Measurements from ENCODE around the gene WNK1.

The WNK1 gene

DNA sequence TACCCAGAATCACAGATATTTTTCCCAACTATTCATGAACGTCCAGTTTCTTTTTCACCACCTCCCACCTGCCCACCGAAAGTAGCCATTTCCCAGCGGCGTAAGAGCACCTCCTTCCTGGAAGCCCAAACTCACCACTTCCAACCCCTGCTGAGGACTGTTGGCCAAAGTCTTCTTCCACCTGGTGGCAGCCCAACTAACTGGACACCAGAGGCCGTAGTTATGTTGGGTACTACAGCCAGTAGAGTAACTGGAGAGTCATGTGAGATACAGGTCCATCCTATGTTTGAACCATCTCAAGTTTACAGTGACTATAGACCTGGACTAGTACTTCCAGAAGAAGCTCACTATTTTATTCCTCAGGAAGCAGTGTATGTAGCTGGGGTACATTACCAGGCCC, 115.5 kb downstream of the WNK1 start:
- no peak for DNase-seq

- no peak for DNase-seq
Measured at GRCh38 chr12:868722-869121, 116.3 kb downstream of the WNK1 start.

DNA sequence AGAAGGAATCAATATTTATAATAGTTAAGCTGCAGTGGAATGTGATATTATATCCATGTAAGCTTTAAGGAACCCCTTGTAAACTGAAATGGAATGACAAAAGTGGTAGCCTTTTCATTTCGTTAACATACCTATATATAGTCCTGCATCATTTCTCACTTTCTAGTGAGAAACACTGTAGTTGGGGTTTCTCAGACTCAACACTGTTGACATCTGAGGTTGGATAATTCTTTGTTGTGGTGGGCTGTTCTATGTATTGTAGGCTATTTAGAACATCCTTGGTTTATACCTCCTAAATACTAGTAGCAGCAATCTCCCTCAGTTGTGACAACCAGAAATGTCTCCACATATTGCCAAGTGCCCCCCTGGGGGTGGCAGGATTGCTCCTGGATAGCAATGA, 118.0 kb downstream of the WNK1 start:
- no peak for DNase-seq

DNA sequence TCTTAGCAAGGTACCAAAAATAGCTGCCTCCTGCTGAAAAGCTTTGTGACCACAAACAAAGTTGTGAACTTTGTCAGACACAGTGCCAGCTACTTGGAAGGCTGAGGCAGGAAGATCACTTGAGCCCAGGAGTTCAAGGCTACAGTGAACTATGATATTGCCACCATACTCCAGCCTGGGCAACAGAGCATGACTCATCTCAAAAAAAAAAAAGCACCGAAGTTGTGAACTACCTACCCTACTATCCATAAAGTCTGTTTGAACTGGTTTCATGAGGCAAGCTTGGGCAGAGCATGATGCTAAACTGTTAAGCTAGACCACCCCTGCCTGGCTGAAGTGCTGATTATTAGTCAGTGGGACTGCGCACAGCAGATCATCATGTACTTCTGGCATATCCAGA, 121.6 kb downstream of the WNK1 start:
- DNase-seq: no peak

- no peak for DNase-seq
Measured at GRCh38 chr12:879641-880040, 127.3 kb downstream of the WNK1 start.

DNA sequence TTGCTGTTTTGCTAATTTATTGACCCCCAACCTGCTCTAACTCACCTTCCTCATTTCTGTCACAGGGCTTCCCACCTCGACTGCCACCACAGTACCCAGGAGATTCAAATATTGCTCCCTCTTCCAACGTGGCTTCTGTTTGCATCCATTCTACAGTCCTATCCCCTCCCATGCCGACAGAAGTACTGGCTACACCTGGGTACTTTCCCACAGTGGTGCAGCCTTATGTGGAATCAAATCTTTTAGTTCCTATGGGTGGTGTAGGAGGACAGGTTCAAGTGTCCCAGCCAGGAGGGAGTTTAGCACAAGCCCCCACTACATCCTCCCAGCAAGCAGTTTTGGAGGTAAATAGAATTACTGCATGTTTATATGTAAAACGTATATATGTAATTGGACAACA, 128.3 kb downstream of the WNK1 start:
- no peak for DNase-seq

DNA sequence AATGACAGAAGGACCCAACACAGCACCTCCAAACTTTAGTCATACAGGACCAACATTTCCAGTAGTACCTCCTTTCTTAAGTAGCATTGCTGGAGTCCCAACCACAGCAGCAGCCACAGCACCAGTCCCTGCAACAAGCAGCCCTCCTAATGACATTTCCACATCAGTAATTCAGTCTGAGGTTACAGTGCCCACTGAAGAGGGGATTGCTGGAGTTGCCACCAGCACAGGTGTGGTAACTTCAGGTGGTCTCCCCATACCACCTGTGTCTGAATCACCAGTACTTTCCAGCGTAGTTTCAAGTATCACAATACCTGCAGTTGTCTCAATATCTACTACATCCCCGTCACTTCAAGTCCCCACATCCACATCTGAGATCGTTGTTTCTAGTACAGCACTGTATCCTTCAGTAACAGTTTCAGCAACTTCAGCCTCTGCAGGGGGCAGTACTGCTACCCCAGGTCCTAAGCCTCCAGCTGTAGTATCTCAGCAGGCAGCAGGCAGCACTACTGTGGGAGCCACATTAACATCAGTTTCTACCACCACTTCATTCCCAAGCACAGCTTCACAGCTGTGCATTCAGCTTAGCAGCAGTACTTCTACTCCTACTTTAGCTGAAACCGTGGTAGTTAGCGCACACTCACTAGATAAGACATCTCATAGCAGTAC, 132.5 kb downstream of the WNK1 start:
- no peak for DNase-seq

DNA sequence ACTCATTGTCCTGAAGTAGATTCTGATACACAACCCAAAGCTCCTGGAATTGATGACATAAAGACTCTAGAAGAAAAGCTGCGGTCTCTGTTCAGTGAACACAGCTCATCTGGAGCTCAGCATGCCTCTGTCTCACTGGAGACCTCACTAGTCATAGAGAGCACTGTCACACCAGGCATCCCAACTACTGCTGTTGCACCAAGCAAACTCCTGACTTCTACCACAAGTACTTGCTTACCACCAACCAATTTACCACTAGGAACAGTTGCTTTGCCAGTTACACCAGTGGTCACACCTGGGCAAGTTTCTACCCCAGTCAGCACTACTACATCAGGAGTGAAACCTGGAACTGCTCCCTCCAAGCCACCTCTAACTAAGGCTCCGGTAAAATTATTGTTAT, 133.3 kb downstream of the WNK1 start:
- no peak for DNase-seq

GRCh38 chr12:886206-886605, 133.8 kb downstream of the WNK1 start:
- DNase-seq: no peak

GRCh38 chr12:894226-894625, 141.8 kb downstream of the WNK1 start:
- DNase-seq: no peak

GRCh38 chr12:896031-896430, 143.7 kb downstream of the WNK1 start:
- DNase-seq: no peak

- DNase-seq: no peak
Measured at GRCh38 chr12:897386-897785, 145.0 kb downstream of the WNK1 start.

DNA sequence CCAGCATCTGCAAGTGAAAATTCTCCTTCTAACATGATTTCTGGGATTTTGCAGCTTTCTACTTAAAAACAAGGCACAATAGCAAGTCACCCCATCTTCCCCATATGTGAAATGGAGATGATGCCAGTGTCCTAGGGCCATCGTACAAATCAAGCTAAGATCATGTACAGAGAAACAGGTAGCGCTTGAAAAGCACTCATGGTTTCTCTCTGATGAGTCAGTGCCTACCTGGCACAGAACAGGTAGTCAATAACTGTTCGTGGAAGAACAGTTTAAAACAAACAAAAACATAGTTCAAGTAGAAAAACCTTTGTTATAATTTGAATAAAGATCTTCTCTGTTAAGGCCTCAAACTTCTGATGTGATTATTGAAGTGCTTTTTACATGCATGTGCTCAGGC, 150.2 kb downstream of the WNK1 start:
- no peak for DNase-seq

DNA sequence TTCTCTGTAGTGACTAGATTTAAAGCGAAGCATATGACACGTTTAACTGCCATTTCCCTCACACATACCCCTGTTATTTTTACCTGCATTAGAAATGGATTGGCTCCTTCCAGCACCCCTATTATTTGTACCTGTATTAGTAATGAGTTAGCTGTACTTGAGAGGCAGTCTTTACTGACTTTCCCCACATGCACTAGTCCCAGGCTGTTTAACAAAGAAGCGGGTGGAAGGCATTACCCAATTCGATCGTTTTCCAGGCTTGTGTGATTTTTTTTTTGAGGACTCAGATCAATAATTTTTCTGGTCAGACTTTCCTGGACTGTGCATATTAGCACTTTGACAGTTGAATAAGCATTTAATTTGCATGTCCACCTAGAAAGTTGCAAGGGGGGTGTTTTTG, 150.7 kb downstream of the WNK1 start:
- DNase-seq: no peak

DNA sequence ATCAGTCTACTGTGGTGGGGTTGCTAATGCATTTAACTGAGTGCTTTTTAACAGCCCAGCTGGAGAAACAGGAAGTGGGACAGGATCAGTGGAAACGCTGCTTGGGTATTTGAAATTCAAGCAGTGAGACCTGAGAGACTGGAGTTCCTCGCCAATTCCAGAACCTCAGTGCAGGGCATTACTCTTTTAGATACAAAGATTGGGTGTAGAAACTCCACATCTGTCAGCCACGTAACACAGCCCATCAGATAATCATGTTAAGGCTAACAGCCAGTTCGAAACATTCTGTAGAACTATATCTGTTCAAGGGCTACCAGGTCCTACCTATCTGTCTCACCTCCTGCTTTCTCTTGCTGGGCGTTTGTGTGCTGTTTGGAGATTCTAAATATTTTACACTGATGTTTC, 151.6 kb downstream of the WNK1 start:
- no peak for DNase-seq

DNA sequence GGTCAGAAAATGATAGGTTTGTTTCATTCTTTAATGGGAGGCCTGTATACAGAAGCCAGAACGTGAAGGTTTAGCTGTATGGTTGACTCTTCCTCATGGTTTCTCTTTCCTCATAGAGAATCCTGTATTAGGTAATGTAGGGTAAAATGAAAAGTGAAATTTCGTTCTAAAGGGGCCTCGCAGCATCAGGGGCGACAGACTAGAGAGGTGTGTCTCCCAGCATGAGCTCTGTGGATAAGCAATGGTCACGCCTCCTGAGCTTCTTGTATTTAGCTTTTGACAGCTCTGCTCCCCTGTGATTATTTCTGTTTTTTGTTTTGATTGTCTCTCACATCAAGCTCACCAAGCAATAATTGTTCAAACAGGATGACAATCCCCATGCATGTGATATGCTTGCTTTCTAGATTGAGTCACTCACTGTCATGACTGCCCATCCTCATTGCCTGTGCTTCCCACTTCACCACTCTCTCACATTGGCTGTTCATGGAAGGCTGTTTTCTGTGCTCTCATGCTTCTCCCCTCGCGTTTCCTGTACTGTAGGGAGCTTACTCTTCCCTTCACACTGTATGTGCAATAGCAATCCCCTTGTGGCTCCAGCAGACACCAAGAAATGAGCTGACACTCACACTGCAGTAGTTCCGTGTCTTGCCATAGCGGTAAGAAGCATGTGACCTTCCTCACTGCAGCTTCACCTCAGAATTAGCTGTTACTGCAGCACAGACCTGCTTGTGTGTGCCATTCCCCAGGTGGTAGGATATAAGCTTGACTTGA, 153.1 kb downstream of the WNK1 start:
- DNase-seq: no peak

DNA sequence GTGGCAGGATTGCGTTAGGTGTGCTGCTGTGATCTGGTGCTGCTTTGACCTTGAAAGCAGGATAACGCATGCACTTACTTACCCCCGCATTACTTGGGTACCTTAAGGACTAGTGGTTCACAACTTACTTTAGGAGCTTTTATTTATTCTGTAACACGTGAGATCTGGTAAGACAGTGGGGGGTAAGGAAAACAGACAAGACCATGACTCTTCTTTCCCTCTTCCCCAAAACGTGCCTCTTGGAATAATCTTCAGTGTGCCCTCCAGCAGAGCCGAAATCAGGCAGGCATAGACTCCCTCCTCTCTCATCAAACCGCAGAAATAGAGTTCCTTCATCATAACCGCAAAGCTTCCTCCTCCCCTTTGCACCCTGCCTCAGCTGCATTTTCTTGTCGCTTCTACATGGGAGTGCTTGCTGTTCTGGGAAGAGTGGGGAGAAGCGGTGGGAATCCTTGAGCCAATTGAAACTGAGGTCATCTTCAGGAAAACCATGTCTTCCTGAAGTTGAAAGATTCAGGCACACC, 153.7 kb downstream of the WNK1 start:
- DNase-seq: no peak

GRCh38 chr12:907413-908185, 155.2 kb downstream of the WNK1 start:
- DNase-seq: no peak

DNA sequence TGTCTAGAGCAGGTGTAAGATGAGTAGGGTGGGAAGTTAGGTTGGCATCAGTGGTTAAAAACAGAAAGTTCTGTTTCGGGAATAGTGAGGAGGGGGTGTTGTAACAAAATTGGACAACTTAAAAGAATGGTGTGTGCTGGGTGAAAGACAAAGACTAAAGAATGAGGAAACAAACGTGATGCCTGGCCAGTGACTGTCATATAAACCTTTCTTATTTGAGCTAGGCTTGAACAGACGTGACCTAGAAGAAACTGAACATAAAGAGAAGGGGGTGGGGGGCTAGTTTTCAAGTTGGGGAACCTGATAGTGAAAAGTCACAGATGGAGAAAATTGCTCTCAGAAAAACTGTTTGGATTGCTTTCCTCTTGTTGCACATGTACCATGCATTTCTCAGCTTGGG, 157.5 kb downstream of the WNK1 start:
- no peak for DNase-seq

- DNase-seq: no peak
Measured at GRCh38 chr12:910416-910815, 158.0 kb downstream of the WNK1 start.

GRCh38 chr12:911191-911826, 158.9 kb downstream of the WNK1 start:
- no peak for DNase-seq

GRCh38 chr12:912466-913235, 160.3 kb downstream of the WNK1 start:
- DNase-seq: no peak
